A673 (cell line): ENCODE measurements around the gene GLRA1.

ENCODE experiments used
- CTCF ChIP-seq: fragments of 300-800, 200-600 bp; sonication (generic); conservative IDR thresholded peaks from 2 replicates; pipeline ENCODE4 v1.5.1; 2017; ENCODE audit warnings: low read depth, mild to moderate bottlenecking, antibody characterized with exemption, low read length, moderate library complexity, mixed read lengths
- EZH2 ChIP-seq: fragments of 200-600 bp; sonication (generic); IDR thresholded peaks from 2 replicates; pipeline ENCODE4 v1.6.1; 2017; ENCODE audit warnings: borderline replicate concordance, low read depth, mild to moderate bottlenecking, mixed read lengths, antibody characterized with exemption, low read length; ENCODE audit not compliant: poor library complexity, severe bottlenecking

- TF ChIP-seq CTCF, result no peak
- TF ChIP-seq EZH2, result no peak
These were observed 26.8 kb downstream of the GLRA1 start for GRCh38 chr5:151897896-151898295.
